Stimulated activated CD8-positive, alpha-beta memory T cell treated with anti-CD3 and anti-CD28 coated beads, Interleukin-15, amount 100 ng/mL, for 1 hour (primary cell): ENCODE data around the gene TMUB2.
"Not testable (repeated sequence)": the region's sequence is repeated elsewhere in the genome, so short reads cannot be mapped to it uniquely, and the experiment has no call there.

Experiments
- DNase-seq: peaks from one replicate; pipeline ENCODE4 v3.0.0-alpha.2; 2020; ENCODE audit warnings: low read depth

The TMUB2 gene

DNA sequence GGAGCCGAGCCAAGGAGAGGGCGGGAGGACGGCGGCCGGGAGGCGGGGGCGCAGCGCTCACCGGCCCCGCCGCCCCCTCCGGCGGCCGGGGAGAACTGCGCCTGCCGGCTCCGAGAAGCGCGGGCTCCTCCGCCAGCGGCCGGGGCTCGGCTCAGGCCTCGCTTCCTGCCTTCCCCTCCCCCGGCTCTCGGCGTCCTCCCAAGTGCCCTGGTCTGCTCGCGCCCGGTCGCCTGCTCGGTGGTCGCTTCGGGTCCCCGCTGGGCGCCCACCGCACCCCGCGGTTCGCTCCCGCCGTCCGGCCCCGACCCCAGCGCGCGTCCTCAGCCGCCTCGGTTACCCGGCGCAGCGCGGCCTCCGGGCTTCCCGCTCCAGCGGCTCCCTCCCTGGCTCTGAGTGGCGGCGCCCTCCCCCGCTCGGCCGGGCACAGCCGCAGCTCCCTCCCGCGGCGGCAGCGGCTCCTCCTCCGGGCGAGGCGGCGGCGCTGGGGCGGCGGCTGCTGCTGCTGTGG is 32.4 kb downstream of the TMUB2 start:
- DNase-seq: no peak

DNA sequence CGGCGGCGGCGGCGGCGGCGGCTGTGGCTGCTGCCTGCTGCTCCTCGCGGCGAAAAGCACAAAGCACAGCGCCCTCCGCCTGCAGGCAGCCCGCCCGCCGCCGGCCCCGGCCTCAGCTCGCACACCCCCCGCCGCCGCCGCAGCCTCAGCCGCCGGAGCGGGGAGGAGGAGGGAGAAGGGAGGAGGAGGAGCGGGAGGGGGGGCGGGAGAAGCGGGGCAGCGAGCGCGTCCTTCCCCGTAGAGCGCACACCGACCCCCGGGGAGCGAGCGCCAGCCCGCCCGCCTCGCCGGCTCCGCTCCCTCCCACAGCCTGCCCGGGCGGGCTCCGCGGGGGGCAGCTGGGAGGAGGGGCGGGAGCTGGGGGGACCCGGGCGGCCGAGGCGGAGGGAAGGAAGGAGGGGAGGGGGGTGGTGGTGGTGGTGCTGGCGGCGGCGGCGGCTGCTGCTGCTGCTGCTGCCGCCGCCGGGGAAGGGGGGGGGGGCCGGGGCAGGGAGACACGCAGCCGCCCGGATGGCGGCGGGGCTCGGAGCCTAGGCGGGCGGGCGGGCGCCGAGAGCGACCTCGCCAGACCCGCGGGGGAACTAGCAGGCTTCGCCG is 32.9 kb downstream of the TMUB2 start, which contains the start of gene UBTF:
Gene UBTF, minus strand, starts transcription at position 60 of the 597 bp plus-strand sequence. CDS start 1,446 bp downstream, outside the sequence.
- DNase-seq: no peak

DNA sequence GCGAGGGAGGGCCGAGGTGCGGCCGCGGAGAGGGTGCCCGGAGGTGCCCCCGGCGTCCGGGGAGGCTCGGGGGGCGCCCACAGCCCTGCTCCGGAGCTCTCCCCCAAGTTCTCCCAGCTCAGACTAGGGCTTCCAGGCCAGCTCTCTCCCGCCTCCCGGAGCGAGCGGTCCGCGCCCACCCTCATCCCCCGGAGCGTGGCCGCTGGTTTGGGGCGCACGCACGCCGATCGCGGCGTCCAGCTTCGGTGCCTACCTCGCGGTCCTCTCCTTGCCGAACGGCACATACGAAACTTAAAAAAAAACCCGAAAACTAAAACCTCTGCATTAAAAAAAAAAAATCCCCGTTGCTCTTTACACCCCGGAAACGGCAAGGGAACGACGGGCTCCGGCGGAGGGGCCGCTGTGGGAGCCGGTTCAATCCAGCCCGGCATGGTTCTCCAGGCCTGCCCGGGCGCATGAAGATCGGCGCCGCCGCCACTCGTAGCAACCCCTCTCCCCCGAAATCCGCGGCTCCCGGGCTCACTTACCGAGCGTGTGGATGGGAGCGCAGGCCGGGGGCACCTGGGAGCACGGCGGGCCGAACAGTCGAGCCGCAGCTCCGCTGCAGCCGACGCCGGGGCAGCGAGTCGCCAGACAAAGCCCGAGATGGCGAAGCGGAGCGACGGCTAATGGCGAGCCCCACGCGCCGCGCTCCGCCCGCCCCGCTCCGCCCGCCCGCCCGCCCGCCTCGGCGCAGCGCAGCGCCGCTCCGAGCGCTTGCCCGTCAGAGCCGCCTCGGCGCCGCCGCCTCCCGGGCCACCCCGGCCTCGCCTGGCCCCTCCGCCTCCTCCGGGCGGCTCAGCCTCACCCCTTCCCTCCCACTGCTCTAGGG is 33.7 kb downstream of the TMUB2 start:
- no peak for DNase-seq

DNA sequence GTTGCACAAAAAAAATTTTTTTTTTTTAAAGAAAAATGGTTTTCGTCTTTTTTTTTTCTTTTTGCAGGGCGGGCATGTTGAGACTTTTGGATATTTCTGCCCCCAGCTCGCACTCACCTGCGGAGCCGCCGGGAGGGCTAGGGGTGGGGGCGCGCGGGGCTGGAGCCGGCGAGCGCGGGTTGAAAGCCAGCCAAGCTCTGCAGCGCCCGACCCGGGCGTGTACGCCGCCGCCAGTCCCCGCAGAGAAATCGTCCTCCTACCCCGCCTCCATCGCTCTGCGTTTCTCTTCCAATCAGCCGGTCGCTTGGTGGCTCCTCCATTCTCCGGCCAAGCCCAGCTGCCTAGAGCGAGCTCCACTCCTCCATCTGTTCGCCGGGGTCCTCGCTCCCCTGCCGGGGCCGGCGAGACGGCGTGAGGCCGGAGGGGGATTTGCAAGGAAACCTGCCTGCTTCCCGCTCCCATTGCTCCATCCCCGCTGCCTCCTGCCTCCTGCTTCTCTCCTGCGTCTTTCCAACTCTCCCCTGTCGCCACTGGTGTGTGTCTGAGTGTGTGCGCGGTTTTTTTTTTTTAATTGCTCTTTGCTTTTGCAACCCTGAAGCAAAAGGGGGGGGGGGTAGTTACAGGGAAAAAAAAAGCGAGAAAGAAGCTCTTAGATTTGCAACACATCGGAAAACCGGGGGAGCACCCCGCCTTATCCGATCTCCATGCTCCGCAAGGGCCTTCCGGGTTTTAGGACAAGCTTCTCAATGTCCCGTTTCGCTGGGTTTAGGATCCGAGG is 34.5 kb downstream of the TMUB2 start:
- no peak for DNase-seq

DNA sequence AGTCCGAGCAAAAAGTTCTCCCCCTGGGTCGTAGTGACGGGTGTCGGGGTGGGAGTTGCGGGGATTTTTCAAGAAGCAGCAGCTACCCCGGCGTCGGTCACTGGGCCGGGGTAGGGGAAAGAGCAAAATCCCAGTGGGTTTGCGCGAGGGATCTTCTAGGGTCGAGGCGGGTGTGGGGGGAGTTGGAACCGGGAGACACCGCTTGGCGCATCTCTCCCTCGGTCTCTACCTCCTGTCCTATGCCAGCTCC is 35.0 kb downstream of the TMUB2 start:
- no peak for DNase-seq

DNA sequence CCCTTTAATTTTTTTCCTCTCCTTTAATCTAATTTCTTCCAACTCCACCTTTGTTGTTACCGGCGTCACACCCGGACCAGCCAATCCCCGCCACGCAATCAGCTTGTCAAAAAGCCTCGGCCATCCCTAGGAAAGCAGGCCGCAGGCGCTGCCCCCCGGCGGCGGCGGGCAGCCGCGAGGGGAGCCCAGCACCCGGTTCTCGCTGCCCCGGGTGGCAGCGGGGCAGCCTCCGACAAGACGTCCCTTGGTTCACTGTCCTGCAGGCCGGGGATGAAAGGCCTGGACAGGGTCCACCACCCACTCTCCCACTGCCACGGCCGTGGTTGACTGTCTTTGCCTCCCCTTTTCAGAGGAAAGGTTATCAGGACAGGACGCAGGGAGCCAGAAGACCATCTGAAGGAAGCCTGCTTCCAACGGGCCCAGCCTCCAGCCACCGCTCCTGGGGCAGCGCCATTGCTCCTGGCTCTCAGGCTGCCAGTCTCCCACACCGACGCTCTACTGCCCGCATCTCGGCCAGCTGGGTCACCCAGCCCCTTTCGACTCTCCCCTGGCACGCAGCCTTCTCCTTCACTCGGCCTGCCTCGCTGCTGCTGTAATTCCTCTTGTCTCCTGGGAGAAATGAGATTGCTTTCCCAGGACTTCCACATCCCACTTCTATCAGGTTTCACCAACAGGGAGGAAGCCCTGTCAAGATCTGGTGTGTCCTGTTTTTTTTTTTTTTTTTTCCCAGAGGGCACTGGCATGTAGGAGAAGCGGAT is 35.5 kb downstream of the TMUB2 start:
- DNase-seq: no peak

DNA sequence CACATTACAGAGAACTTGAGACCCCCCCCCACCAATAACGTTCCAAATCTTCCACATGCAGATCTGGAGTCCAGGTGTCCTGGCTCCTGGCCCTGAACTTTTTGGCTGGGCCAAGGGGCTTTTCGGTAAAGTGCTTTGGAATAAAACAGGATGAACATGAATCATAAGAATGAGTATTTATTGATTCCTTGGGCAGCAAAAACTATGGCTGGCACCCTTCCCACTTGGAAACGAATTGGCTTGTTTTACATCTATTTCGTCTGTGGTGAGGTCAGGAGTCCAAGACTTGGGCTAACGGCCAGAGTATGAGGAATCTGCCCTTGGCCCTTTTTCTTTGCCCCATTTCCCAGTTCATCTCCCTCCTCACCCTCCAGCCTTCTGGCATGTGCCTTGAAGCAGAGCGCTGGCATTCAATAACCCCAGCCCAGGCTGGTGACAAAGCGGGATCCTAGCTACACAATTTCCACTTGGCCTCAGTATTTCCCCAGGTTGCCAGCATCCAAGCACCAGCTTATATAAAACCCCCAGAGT is 36.8 kb downstream of the TMUB2 start:
- DNase-seq: no peak

DNA sequence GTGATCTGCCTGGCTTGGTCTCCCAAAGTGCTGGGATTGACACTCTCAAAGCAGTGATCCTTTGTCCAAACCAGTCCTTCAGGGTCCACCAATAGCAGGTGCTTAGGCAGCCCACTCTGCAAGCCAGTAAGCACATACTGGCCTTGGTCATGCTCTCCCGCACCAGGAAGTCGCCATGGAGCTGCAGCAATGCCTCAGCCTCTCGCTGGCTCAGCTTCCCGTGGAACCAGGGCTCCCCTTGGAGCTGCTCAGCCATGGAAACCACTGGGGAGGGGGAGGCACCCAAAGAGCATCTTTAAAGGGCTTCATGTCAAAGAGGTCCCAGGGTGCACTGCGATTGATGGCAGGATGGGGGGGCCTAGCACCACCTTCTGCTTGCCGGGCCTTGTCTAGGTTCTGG is 42.3 kb downstream of the TMUB2 start:
- no peak for DNase-seq

DNA sequence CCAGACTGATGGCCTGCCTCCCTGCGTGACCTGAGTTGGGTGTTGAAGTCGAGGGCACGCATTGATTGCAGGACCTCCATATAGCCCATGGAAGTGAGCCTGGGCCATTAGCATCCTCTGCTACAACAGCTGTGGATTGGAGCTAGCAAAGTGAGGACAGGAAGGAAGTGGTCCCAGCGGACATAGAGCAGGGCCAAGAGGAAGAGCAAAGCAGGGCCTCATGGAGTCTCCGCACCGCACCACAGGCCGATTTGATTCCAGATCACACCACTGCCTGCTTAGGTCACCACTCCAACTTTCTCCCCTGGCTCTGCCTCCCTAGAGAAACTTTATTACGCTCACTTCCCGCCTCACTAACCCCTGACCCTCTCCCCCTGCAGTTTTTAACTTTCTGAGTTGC is 43.4 kb downstream of the TMUB2 start:
- no peak for DNase-seq

DNA sequence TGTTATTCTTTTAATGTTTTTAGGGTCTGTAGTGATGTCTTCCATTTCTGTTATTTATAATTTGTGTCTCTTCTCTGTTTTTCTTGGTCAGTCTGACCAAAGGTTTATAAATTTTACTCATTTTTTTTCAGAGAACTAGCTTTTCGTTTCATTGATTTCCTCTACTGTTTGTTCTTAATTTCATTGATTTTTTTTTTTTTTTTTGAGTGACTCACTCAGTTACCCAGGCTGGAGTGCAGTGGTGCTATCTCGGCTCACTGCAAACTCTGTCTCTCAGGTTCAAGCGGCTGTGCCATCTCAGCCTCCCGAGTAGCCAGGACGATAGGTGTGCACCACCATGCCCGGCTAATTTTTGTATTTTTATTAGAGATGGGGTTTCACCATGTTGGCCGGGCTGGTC is 45.3 kb downstream of the TMUB2 start:
- no peak for DNase-seq

DNA sequence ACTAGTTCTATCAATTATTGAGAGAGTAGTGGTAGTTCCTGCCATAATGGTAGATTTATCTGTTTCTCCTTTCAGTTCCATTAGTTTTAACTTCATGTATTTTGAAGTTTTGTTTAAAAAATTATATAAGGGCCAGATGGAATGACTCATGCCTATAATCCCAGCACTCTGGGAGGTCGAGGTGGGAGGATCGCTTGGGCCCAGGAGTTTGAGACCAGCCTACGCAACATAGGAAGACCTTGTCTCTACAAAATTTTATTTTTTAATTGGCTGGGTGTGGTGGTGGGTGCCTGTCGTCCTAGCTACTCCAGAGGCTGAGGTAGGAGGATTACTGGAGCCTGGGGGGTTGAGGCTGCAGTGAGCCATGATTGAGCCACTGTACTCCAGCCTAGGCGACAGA is 46.8 kb downstream of the TMUB2 start:
- no peak for DNase-seq

DNA sequence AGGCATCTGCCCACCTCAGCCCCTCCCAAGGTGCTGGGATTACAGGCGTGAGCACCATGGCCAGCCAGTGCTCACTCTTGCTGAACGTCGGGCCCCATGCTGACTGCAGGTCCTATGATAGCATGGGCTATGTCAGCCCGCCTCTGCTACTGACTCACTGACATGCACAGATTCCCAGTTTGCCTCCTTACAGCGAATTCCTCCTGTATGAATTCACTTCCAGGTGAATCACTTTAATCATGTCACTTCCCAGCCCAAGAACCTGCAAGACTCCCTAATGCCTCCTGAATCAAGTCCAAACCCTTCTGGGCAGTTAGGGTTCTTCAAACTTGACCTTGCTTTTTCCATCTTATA is 48.8 kb downstream of the TMUB2 start:
- DNase-seq: no peak

DNA sequence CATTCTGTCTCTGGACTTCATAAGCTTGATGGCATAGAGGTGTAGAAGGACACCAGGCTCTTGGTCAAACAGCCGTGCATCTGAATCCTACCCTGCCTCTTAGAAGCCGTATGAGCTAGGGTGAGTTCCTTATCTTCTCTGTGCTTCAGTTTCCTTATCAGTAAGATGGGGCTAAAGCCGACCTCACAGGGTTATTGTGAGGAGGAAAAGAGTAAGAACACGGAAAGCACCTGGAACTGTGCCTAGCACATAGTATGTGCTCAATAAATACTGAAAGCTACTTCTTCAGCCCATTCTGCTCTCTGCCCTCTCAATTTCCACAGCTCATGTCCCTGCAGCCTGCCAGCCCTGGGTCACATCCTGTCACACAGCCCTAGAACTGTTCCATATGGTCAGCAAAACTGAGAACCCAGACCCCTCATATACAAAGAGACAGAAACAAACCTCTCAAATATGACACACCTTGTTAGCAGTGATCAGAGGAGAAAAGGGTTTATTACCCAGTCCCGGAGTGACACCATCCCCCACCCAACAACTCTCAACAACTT is 49.7 kb downstream of the TMUB2 start:
- DNase-seq: no peak

DNA sequence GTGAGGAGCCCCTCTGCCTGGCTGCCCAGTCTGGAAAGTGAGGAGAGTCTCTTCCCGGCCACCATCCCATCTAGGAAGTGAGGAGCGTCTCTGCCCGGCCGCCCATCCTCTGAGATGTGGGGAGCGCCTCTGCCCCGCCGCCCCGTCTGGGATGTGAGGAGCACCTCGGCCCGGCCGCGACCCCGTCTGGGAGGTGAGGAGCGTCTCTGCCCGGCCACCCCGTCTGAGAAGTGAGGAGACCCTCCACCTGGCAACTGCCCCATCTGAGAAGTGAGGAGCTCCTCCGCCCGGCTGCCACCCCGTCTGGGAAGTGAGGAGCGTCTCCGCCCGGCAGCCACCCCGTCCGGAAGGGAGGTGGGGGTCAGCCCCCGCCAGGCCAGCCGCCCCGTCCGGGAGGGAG is 51.1 kb downstream of the TMUB2 start:
- not testable (repeated sequence) for DNase-seq

DNA sequence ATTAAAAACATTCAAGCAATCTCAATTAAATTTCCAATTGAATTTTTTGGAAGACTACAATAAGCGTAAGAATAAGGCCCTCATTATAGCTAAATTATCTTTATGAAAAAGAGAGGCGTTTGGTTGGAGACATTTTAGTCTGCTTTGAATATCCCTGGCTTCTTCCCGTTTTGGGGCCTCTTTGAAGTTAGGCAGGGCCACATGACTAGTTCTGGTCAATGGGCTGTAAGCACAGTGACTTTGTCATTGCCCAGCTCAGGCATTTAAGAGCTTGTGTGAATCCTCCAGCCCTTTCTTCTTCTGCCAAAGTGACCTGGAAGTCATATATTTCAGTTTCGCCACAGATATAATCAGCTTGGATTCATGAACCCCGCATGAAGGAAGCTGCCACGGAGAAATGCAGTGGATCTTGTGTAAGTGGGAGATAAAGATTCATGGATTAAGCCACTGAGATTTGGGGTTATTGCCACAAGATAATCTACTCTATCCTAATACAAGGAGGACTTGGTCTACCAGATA is 54.4 kb downstream of the TMUB2 start:
- no peak for DNase-seq
